SK-N-SH (cell line): ENCODE measurements around the gene PHKG1. TPM values are rescaled to one million over a fixed set of nuclear protein-coding genes. Genes with fewer than 3 reads are reported as not detected.
A peak's percentile ranks its signal among the peaks of the same experiment; 100 is the strongest.

Experiments used
- CTCF ChIA-PET: fragments of 300-600, 350-600 bp; formaldehyde crosslinking; extraction: SDS; loops from one replicate; lab custom pipeline; 2021; lab: Yijun Ruan, JAX
- POLR2A ChIA-PET: fragments of 350-600 bp; sonication (Branson Sonifier 250); formaldehyde crosslinking; extraction: SDS; loops from one replicate; lab custom pipeline; 2020; ENCODE audit warnings: antibody characterized with exemption, inconsistent platforms; lab: Yijun Ruan, JAX
- DNase-seq: peaks from one replicate; pipeline ENCODE4 v3.0.0; 2012
- H2AFZ ChIP-seq: fragments of 200-600 bp; sonication (generic); 2 replicates; pipeline ENCODE4 v1.8.1; 2016; ENCODE audit warnings: antibody characterized with exemption, mild to moderate bottlenecking, low read depth
- H3F3A ChIP-seq: fragments of 200-600 bp; sonication (generic); replicated peaks from 2 replicates; pipeline ENCODE3; 2016; ENCODE audit warnings: antibody characterized with exemption, mild to moderate bottlenecking; ENCODE audit not compliant: insufficient read depth
- H3K27ac ChIP-seq, 2 experiments: fragments of 200-500 bp in 1 of 2; fragments of 200-600 bp in 1 of 2; sonication (Bioruptor generic) in 1 of 2; sonication (generic), shearing (Covaris generic) in 1 of 2; 2 replicates each; pipeline versions ENCODE4 v1.5.1 to v1.6.1; 2014 to 2016; ENCODE audit warnings: low read depth in 2 of 2, inconsistent platforms in 1 of 2, low read length in 1 of 2, mild to moderate bottlenecking in 1 of 2, mixed read lengths in 1 of 2
- H3K27me3 ChIP-seq: fragments of 200-600 bp; sonication (generic), shearing (Covaris generic); 2 replicates; pipeline ENCODE4 v1.6.1; 2016; ENCODE audit warnings: mixed run types; ENCODE audit not compliant: insufficient read depth
- H3K36me3 ChIP-seq, 2 experiments: fragments of 200-500 bp in 1 of 2; fragments of 200-600 bp in 1 of 2; sonication (Bioruptor generic) in 1 of 2; sonication (generic) in 1 of 2; replicated peaks in 1 of 2; 2 replicates each; pipeline versions ENCODE3 to v1.5.1; 2014 to 2016; ENCODE audit warnings: low read length in 1 of 2, mild to moderate bottlenecking in 1 of 2; ENCODE audit not compliant: insufficient read depth in 2 of 2, control insufficient read depth in 1 of 2
- H3K4me1 ChIP-seq, 2 experiments: fragments of 200-500 bp in 1 of 2; fragments of 200-600 bp in 1 of 2; sonication (Bioruptor generic) in 1 of 2; sonication (generic), shearing (Covaris generic) in 1 of 2; 2 replicates each; pipeline versions ENCODE4 v1.5.1 to v1.6.1; 2014 to 2016; ENCODE audit warnings: low read depth in 1 of 2, low read length in 1 of 2, mixed run types in 1 of 2; ENCODE audit not compliant: insufficient read depth in 2 of 2, control insufficient read depth in 1 of 2
- H3K4me2 ChIP-seq: fragments of 200-600 bp; sonication (generic), shearing (Covaris generic); 2 replicates; pipeline ENCODE4 v1.6.1; 2017; ENCODE audit warnings: mixed run types
- H3K4me3 ChIP-seq, 2 experiments: fragments of 200-500 bp in 1 of 2; fragments of 200-600 bp in 1 of 2; sonication (Bioruptor generic) in 1 of 2; sonication (generic), shearing (Covaris generic) in 1 of 2; 2 replicates each; pipeline versions ENCODE4 v1.5.1 to v1.8.1; 2014 to 2016; ENCODE audit warnings: low read depth in 2 of 2, inconsistent platforms in 1 of 2, low read length in 1 of 2, mild to moderate bottlenecking in 1 of 2, mixed read lengths in 1 of 2, moderate library complexity in 1 of 2
- H3K79me2 ChIP-seq: fragments of 200-600 bp; sonication (generic); 2 replicates; pipeline ENCODE4 v1.8.1; 2017; ENCODE audit warnings: mild to moderate bottlenecking; ENCODE audit not compliant: insufficient read depth
- H3K9ac ChIP-seq: fragments of 200-600 bp; sonication (generic); 2 replicates; pipeline ENCODE4 v1.6.1; 2017; ENCODE audit warnings: mixed run types
- H3K9me2 ChIP-seq: fragments of 200-600 bp; sonication (generic); 2 replicates; pipeline ENCODE4 v1.6.1; 2017; ENCODE audit warnings: mixed run types
- H3K9me3 ChIP-seq: fragments of 200-600 bp; sonication (generic); 2 replicates; pipeline ENCODE4 v1.6.1; 2017; ENCODE audit warnings: mixed run types, mild to moderate bottlenecking, moderate library complexity
- H4K20me1 ChIP-seq: fragments of 200-600 bp; sonication (generic); 2 replicates; pipeline ENCODE4 v1.6.1; 2017; ENCODE audit warnings: mild to moderate bottlenecking, mixed run types; ENCODE audit not compliant: insufficient read depth
- CTCF ChIP-seq: fragments of 200-600 bp; sonication (generic); IDR thresholded peaks from 2 replicates; pipeline ENCODE4 v1.6.1; 2017; ENCODE audit warnings: antibody characterized with exemption, mild to moderate bottlenecking, moderate library complexity
- ELF1 ChIP-seq: IDR thresholded peaks from 2 replicates; pipeline ENCODE4 v1.4.0; 2012
- EP300 ChIP-seq, 2 experiments: IDR thresholded peaks; 2 replicates each; pipeline versions ENCODE4 v1.4.0 to v1.6.1; 2012; ENCODE audit warnings: borderline replicate concordance in 1 of 2, low read depth in 1 of 2, low read length in 1 of 2
- FOSL2 ChIP-seq: IDR thresholded peaks from 2 replicates; pipeline ENCODE4 v1.4.0; 2012; ENCODE audit warnings: low read depth, mild to moderate bottlenecking, moderate library complexity, borderline replicate concordance
- FOXM1 ChIP-seq: IDR thresholded peaks from 2 replicates; pipeline ENCODE4 v1.4.0; 2012; ENCODE audit warnings: low read depth, mild to moderate bottlenecking
- IRF3 ChIP-seq: fragments of 150-350 bp; IDR thresholded peaks from 2 replicates; pipeline ENCODE4 v1.6.1; 2016; ENCODE audit warnings: mild to moderate bottlenecking, low read depth, low read length
- JUND ChIP-seq: IDR thresholded peaks from 2 replicates; pipeline ENCODE4 v1.4.0; 2012
- MAX ChIP-seq: IDR thresholded peaks from 2 replicates; pipeline ENCODE4 v1.4.0; 2012; ENCODE audit warnings: low read depth
- MEF2A ChIP-seq: IDR thresholded peaks from 2 replicates; pipeline ENCODE4 v1.4.0; 2012; ENCODE audit warnings: low read depth, borderline replicate concordance
- NFIC ChIP-seq: IDR thresholded peaks from 2 replicates; pipeline ENCODE4 v1.4.0; 2012; ENCODE audit warnings: borderline replicate concordance
- NRF1 ChIP-seq: IDR thresholded peaks from 2 replicates; pipeline ENCODE4 v1.6.1; 2012; ENCODE audit warnings: low read depth, mild to moderate bottlenecking, low read length
- POLR2AphosphoS5 ChIP-seq: IDR thresholded peaks from 2 replicates; pipeline ENCODE4 v1.6.1; 2012; ENCODE audit warnings: low read depth, low read length
- RAD21 ChIP-seq: IDR thresholded peaks from 2 replicates; pipeline ENCODE4 v1.6.1; 2012; ENCODE audit warnings: mild to moderate bottlenecking, low read length
- RCOR1 ChIP-seq: fragments of 150-350 bp; IDR thresholded peaks from 2 replicates; pipeline ENCODE4 v1.6.1; 2017; ENCODE audit warnings: antibody characterized with exemption, low read length
- REST ChIP-seq: IDR thresholded peaks from 2 replicates; pipeline ENCODE4 v1.6.1; 2012; ENCODE audit warnings: mild to moderate bottlenecking, low read depth, low read length, moderate library complexity
- RFX5 ChIP-seq: IDR thresholded peaks from 2 replicates; pipeline ENCODE4 v1.6.1; 2012; ENCODE audit warnings: mild to moderate bottlenecking, improper control_type of control experiment, low read length
- RXRA ChIP-seq: IDR thresholded peaks from 2 replicates; pipeline ENCODE4 v1.4.0; 2012; ENCODE audit warnings: low read depth, mild to moderate bottlenecking, borderline replicate concordance
- SIN3A ChIP-seq: IDR thresholded peaks from 2 replicates; pipeline ENCODE4 v1.6.1; 2012; ENCODE audit warnings: low read depth, mild to moderate bottlenecking, low read length, moderate library complexity, borderline replicate concordance
- SMC3 ChIP-seq: IDR thresholded peaks from 2 replicates; pipeline ENCODE4 v1.6.1; 2012; ENCODE audit warnings: low read depth, low read length, improper control_type of control experiment
- TAF1 ChIP-seq: IDR thresholded peaks from 2 replicates; pipeline ENCODE4 v1.6.1; 2012; ENCODE audit warnings: low read depth, mild to moderate bottlenecking, low read length, moderate library complexity, borderline replicate concordance
- TCF12 ChIP-seq: IDR thresholded peaks from 2 replicates; pipeline ENCODE4 v1.4.0; 2012
- TEAD4 ChIP-seq: IDR thresholded peaks from 2 replicates; pipeline ENCODE4 v1.4.0; 2012; ENCODE audit warnings: mild to moderate bottlenecking, borderline replicate concordance; ENCODE audit not compliant: insufficient read depth
- USF2 ChIP-seq: fragments of 150-350 bp; IDR thresholded peaks from 2 replicates; pipeline ENCODE4 v1.6.1; 2017; ENCODE audit warnings: antibody characterized with exemption, low read length, low read depth, borderline replicate concordance
- WGBS: methylation state at CpG from one replicate; pipeline ENCODE4 v1.1.6; 2017; ENCODE audit warnings: low lambda C conversion rate; 5-methylcytosine and 5-hydroxymethylcytosine counted together
- polyA plus RNA-seq, 3 experiments: library from polyadenylated mRNA; depleted of rRNA; stranded (reverse); fragments of >200 nt; gene quantifications; 2 replicates each; pipeline ENCODE4 v1.2.3, GENCODE V29; 2012

The PHKG1 gene
- polyA plus RNA-seq, 1 of the 3 experiments (the other 2 are of a cell fraction), result 2.5 TPM

- H4K20me1 ChIP-seq, result no peaks in the 10 kb centered on the region
- no peaks in the 10 kb centered on the region for H3K27me3 ChIP-seq
- WGBS, result 33% methylated on average over 12 of the region's 12 CpGs
- H3K4me1 ChIP-seq, result peaks cover 11 to 34% of the 10 kb centered on the region in 2 experiments; a peak in 3 of 4 replicates
- peak overlapping the region; percentile 55 to 78 for H3K27ac ChIP-seq
- no peak overlapping the region; the same call in 1 of the 2 replicates for H2AFZ ChIP-seq
- H3K36me3 ChIP-seq, result peaks cover 10 to 22% of the 10 kb centered on the region in 2 experiments
- ChIA-PET POLR2A (interaction anchor here (0.9 to 1.1 kb wide), 4 partner anchors 13 to 45 kb away, joined by 3 to 5 read pairs (median 4); partner anchors contain the start of genes CCT6A, PHKG1, PSPH and SUMF2), CTCF (interaction anchor here (0.6 to 3.4 kb wide), 35 partner anchors 8 to 236 kb away, joined by 3 to 30 read pairs (median 4); partner anchors contain the start of genes CCT6A, CHCHD2, NIPSNAP2 and PHKG1)
- no peaks in the 10 kb centered on the region for H3K79me2 ChIP-seq
- DNase-seq, result peak; percentile 92
- H3K9me2 ChIP-seq, result no peaks in the 10 kb centered on the region
- H3K9me3 ChIP-seq, result no peaks in the 10 kb centered on the region
- no peak overlapping the region for H3K9ac ChIP-seq
- no peak overlapping the region for H3K4me3 ChIP-seq
- peaks cover 8% of the 10 kb centered on the region for H3F3A ChIP-seq
- H3K4me2 ChIP-seq, result no peak overlapping the region; the same call in 1 of the 2 replicates
- no peak for TF ChIP-seq FOXM1
- no peak for TF ChIP-seq USF2
- TF ChIP-seq RCOR1, result peak; percentile 18; the same call in 1 of the 2 replicates
- TF ChIP-seq MEF2A, result no peak
- TF ChIP-seq IRF3, result no peak
- TF ChIP-seq RAD21, result peak; percentile 76
- TF ChIP-seq CTCF, result peak; percentile 82
- TF ChIP-seq NFIC, result peak; percentile 50
- no peak for TF ChIP-seq REST
- no peak for TF ChIP-seq FOSL2
- no peak for TF ChIP-seq ELF1
- no peak for TF ChIP-seq TAF1
- peak in 1 of 2 experiments; percentile 60; a peak in 2 of 4 replicates for TF ChIP-seq EP300 (IDR thresholded peaks at IDR 0.05; ENCODE audit: borderline replicate concordance in 1 of 2, low read depth in 1 of 2, low read length in 1 of 2)
- TF ChIP-seq TCF12, result no peak
- peak; percentile 47; the same call in 1 of the 2 replicates for TF ChIP-seq SIN3A
- no peak for TF ChIP-seq TEAD4
- TF ChIP-seq JUND, result no peak
- TF ChIP-seq SMC3, result peak; percentile 43; the same call in 1 of the 2 replicates
- TF ChIP-seq RFX5, result no peak
- no peak for TF ChIP-seq RXRA
- TF ChIP-seq POLR2AphosphoS5, result 0 out of 2 replicates have a peak, but pooled peaks have one; percentile 12
- TF ChIP-seq NRF1, result no peak
- TF ChIP-seq MAX, result no peak
Observed at GRCh38 chr7:56079450-56080185, 13.1 kb downstream of the PHKG1 start.
